A549 (cell line): ENCODE measurements around the gene HSPB2. TPM values are rescaled to one million over a fixed set of nuclear protein-coding genes. Genes with fewer than 3 reads are reported as not detected.

Experiments
- ATAC-seq, 2 experiments: fragments of 200-7000 bp in 1 of 2; fragments of >200 bp in 1 of 2; cut with Nextera tagmentation in 1 of 2; cut with Tn5 transposase in 1 of 2; 3 replicates each; pipeline versions ENCODE4 v1.8.0 to v1.9.1; 2018 to 2020; ENCODE audit warnings: mild to moderate bottlenecking in 1 of 2, moderate library complexity in 1 of 2
- CTCF ChIA-PET: fragments of 300-600 bp; sonication (Branson Sonifier 250); formaldehyde crosslinking; extraction: SDS; loops from one replicate; lab custom pipeline; 2021; ENCODE audit warnings: antibody characterized with exemption, inconsistent platforms; lab: Yijun Ruan, JAX
- POLR2A ChIA-PET: fragments of 350-600 bp; formaldehyde crosslinking; extraction: SDS; loops from one replicate; lab custom pipeline; 2021; ENCODE audit warnings: antibody characterized with exemption, inconsistent platforms; lab: Yijun Ruan, JAX
- DNase-seq, 2 experiments: peaks; one replicate each; pipeline versions ENCODE4 v3.0.0 to v3.0.0-alpha.2; 2011 to 2016; ENCODE audit warnings: low read depth in 1 of 2, low spot score in 1 of 2
- FAIRE-seq: peaks from 2 replicates; lab custom pipeline; 2011; peaks lifted over from hg19 to GRCh38; lab: Jason Lieb, UNC
- H3K27ac ChIP-seq, 2 experiments: fragments of >200 bp; sonication (Bioruptor Twin); formaldehyde crosslinking; 3 replicates each; pipeline ENCODE4 v1.5.1; 2016 to 2017
- H3K4me1 ChIP-seq: fragments of >200 bp; sonication (Bioruptor Twin); formaldehyde crosslinking; 3 replicates; pipeline ENCODE4 v1.6.1; 2016
- H3K4me2 ChIP-seq: fragments of >200 bp; sonication (Bioruptor Twin); formaldehyde crosslinking; 3 replicates; pipeline ENCODE4 v1.6.1; 2016
- H3K4me3 ChIP-seq: fragments of >200 bp; sonication (Bioruptor Twin); formaldehyde crosslinking; 3 replicates; pipeline ENCODE4 v1.5.1; 2016
- H3K9me3 ChIP-seq: fragments of >200 bp; sonication (Bioruptor Twin); formaldehyde crosslinking; 3 replicates; pipeline ENCODE4 v1.6.1; 2016
- BCL3 ChIP-seq: fragments of >200 bp; sonication (Bioruptor Twin); formaldehyde crosslinking; IDR thresholded peaks from 3 replicates; pipeline ENCODE4 v1.6.1; 2016
- CTCF ChIP-seq: fragments of >200 bp; sonication (Bioruptor Twin); formaldehyde crosslinking; IDR thresholded peaks from 3 replicates; pipeline ENCODE4 v1.5.1; 2016
- E2F6 ChIP-seq: IDR thresholded peaks from 2 replicates; pipeline ENCODE4 v1.6.1; 2012; ENCODE audit warnings: low read depth, borderline replicate concordance
- ELK1 ChIP-seq: fragments of 150-350 bp; IDR thresholded peaks from 2 replicates; pipeline ENCODE4 v1.6.1; 2014; ENCODE audit warnings: low read depth, mild to moderate bottlenecking, low read length
- FOSB ChIP-seq: fragments of 250-450 bp; sonication (Bioruptor Pico); IDR thresholded peaks from 2 replicates; pipeline ENCODE4 v1.5.0; 2020; ENCODE audit warnings: mild to moderate bottlenecking, moderate library complexity
- KDM1A ChIP-seq: fragments of 200-600 bp; sonication (generic); IDR thresholded peaks from 2 replicates; pipeline ENCODE4 v1.6.1; 2016; ENCODE audit warnings: low read depth, mild to moderate bottlenecking
- KDM5A ChIP-seq: fragments of 200-600 bp; sonication (generic); IDR thresholded peaks from 2 replicates; pipeline ENCODE4 v1.6.1; 2016; ENCODE audit warnings: antibody characterized with exemption, mild to moderate bottlenecking
- PBX3 ChIP-seq: IDR thresholded peaks from 2 replicates; pipeline ENCODE4 v1.6.1; 2012
- POLR2AphosphoS2 ChIP-seq: conservative IDR thresholded peaks from 2 replicates; pipeline ENCODE4 v1.6.1; 2012; ENCODE audit warnings: low read length, improper control_type of control experiment, inconsistent platforms
- RAD21 ChIP-seq, 2 experiments: fragments of >200 bp in 1 of 2; sonication (Bioruptor Twin) in 1 of 2; formaldehyde crosslinking in 1 of 2; IDR thresholded peaks in 1 of 2; conservative IDR thresholded peaks in 1 of 2; 2 replicates in 1 of 2; 3 replicates in 1 of 2; pipeline ENCODE4 v1.6.1; 2012 to 2018; ENCODE audit warnings: inconsistent platforms in 1 of 2
- RARB ChIP-seq: fragments of 250-450 bp; sonication (Bioruptor Pico); IDR thresholded peaks from 2 replicates; pipeline ENCODE4 v1.8.0; 2021; ENCODE audit warnings: mild to moderate bottlenecking, moderate library complexity
- whole genome bisulfite sequencing: methylation state at CpG from one replicate; pipeline ENCODE4 v1.1.6; 2017; ENCODE audit errors: missing lambda C conversion rate; 5-methylcytosine and 5-hydroxymethylcytosine counted together
- polyA minus RNA-seq: library from RNA; depleted of rRNA, polyadenylated mRNA; stranded (reverse); fragments of >200 nt; gene quantifications from 2 replicates; pipeline ENCODE4 v1.2.3, GENCODE V29; 2011; rRNA and poly(A)+ RNA removed
- polyA plus RNA-seq, 4 experiments: library from polyadenylated mRNA; depleted of rRNA in 3 of 4; stranded (reverse); fragments of >200 nt; fragmentation: RNase III in 1 of 4; extraction: RNeasy Plus Mini Kit Qiagen cat#74134 plus additional on column Dnase treatment in 1 of 4; gene quantifications; 2 replicates in 3 of 4; 3 replicates in 1 of 4; pipeline ENCODE4 v1.2.3, GENCODE V29; 2011 to 2017

The HSPB2 gene
- polyA plus RNA-seq (2011; rRNA removed) (0.07 TPM in 1 of 2 replicates, not detected in the other), polyA plus RNA-seq (2017; fragmentation: RNase III; extraction: RNeasy Plus Mini Kit Qiagen cat#74134 plus additional on column Dnase treatment) (not detected in 3 replicates), polyA minus RNA-seq (not detected in 2 replicates)
- 0.03 and 0.04 TPM in 2 replicates for polyA plus RNA-seq (2012; cell fraction: cytosol; rRNA removed)
- polyA plus RNA-seq (2012; cell fraction: nucleus; rRNA removed), result 0.30 and 0.40 TPM in 2 replicates

GRCh38 chr11:111912535-111912934, at the start of gene HSPB2:
TSS of gene HSPB2 (plus strand) at chr11:111912734. CDS start at chr11:111912830, 96 bp downstream.
- DNase-seq (no peak), FAIRE-seq (no peak), ATAC-seq (no peak)
- Histone ChIP-seq H3K4me2 (peak within 1 kb of the TSS; percentile 55), H3K9me3 (no peaks in the 10 kb centered on the region), H3K27ac (peak within 1 kb of the TSS; percentile 49 to 61; a peak in 5 of 6 replicates), H3K4me1 (peaks cover 16% of the 10 kb centered on the region), H3K4me3 (no peak within 1 kb of the TSS)
- CTCF ChIA-PET, result no interaction called here
- 60% methylated on average over 2 of the region's 26 CpGs for WGBS
- TF ChIP-seq ELK1, result no peak
- TF ChIP-seq POLR2AphosphoS2, result no peak
- POLR2A ChIA-PET, result no interaction called here

- TF ChIP-seq KDM5A, result no peak
- no peak for TF ChIP-seq FOSB (CRISPR knock-in tag)
- no peak for ATAC-seq
- ChIA-PET CTCF (interaction anchor here (1.2 to 1.8 kb wide), 3 partner anchors 28 to 112 kb away, joined by 3 to 6 read pairs (median 5); no protein-coding TSS in a partner anchor), POLR2A (interaction anchor here (1.6 kb wide), 1 partner anchor 57 kb away, joined by 4 read pairs; no protein-coding TSS in a partner anchor)
- Histone ChIP-seq H3K4me1 (peaks cover 9% of the 10 kb centered on the region; the same call in 2 of the 3 replicates), H3K4me2 (peak overlapping the region; percentile 76), H3K9me3 (no peaks in the 10 kb centered on the region), H3K4me3 (no peak overlapping the region), H3K27ac (peak overlapping the region in 1 of 2 experiments; percentile 99; a peak in 2 of 6 replicates)
- WGBS, result 67% methylated on average over 1 of the region's 1 CpG
- DNase-seq, result no peak
- no peak for FAIRE-seq
These were observed 42.4 kb upstream of the HSPB2 start for GRCh38 chr11:111870113-111870512.

GRCh38 chr11:111870522-111870885, 42.0 kb upstream of the HSPB2 start:
- FAIRE-seq (no peak), DNase-seq (no peak), ATAC-seq (no peak; a peak in 1 of 6 replicates)
- Histone ChIP-seq H3K4me2 (peak overlapping the region; percentile 76), H3K9me3 (no peaks in the 10 kb centered on the region), H3K4me3 (peak overlapping the region; percentile 61), H3K4me1 (peaks cover 9% of the 10 kb centered on the region; the same call in 2 of the 3 replicates), H3K27ac (peak overlapping the region; percentile 92 to 99; a peak in 4 of 6 replicates)
- ChIA-PET CTCF (interaction anchor here (1.2 to 1.8 kb wide), 5 partner anchors 10 to 111 kb away, joined by 3 to 6 read pairs (median 4); no protein-coding TSS in a partner anchor), POLR2A (interaction anchor here (1.3 to 1.6 kb wide), 2 partner anchors 56 to 112 kb away, joined by 3 to 4 read pairs; no protein-coding TSS in a partner anchor)
- TF ChIP-seq E2F6 (no peak), RAD21 (conservative IDR thresholded peaks at IDR 0.05 in 1 of 2, IDR thresholded peaks at IDR 0.05 in 1 of 2) (no peak), POLR2AphosphoS2 (no peak), CTCF (no peak), PBX3 (no peak), RARB (CRISPR knock-in tag) (no peak), KDM1A (no peak), BCL3 (no peak)
